Esophagus muscularis mucosa (tissue), 4 donors: ENCODE data around the gene PTPN7. TPM values are rescaled to one million over a fixed set of nuclear protein-coding genes. Genes with fewer than 3 reads are reported as not detected.

Experiments
- DNase-seq: peaks from one replicate; pipeline ENCODE4 v3.0.0-alpha.2; 2017; ENCODE audit errors: extremely low spot score
- H3K27ac ChIP-seq, 4 donors: fragments of 200-600 bp; sonication (generic); replicated peaks in 1 of 4; 1 replicate in 3 of 4; 2 replicates in 1 of 4; pipeline ENCODE4 v1.5.1; 2016 to 2019; ENCODE audit warnings: mild to moderate bottlenecking in 1 of 4
- H3K27me3 ChIP-seq, 4 donors: fragments of 200-600 bp; sonication (generic); one replicate each; pipeline versions ENCODE4 v1.5.1 to v1.6.0; 2016 to 2019
- H3K36me3 ChIP-seq, 4 donors: fragments of 200-600 bp; sonication (generic); one replicate each; pipeline ENCODE4 v1.5.1; 2016 to 2019
- H3K4me1 ChIP-seq, 4 donors: fragments of 200-600 bp; sonication (generic); one replicate each; pipeline ENCODE4 v1.5.1; 2016 to 2019
- H3K4me3 ChIP-seq, 4 donors: fragments of 200-600 bp; sonication (generic); 1 replicate in 2 of 4; 2 replicates in 2 of 4; pipeline ENCODE4 v1.5.1; 2016 to 2019; ENCODE audit warnings: mild to moderate bottlenecking in 4 of 4, moderate library complexity in 1 of 4
- H3K9me3 ChIP-seq, 4 donors: fragments of 200-600 bp; sonication (generic); 1 replicate in 3 of 4; 2 replicates in 1 of 4; pipeline ENCODE4 v1.5.1; 2016 to 2019
- EP300 ChIP-seq: sonication (generic); formaldehyde crosslinking; IDR thresholded peaks from one replicate; pipeline ENCODE4 v1.6.1; 2017; ENCODE audit warnings: antibody characterized with exemption
- POLR2A ChIP-seq: fragments of 450-650 bp; IDR thresholded peaks from one replicate; pipeline ENCODE4 v1.6.1; 2017; ENCODE audit warnings: antibody characterized with exemption, moderate library complexity, mild to moderate bottlenecking, low read depth
- POLR2AphosphoS5 ChIP-seq, 2 donors: sonication (generic); formaldehyde crosslinking; IDR thresholded peaks; one replicate each; pipeline ENCODE4 v1.6.1; 2017; ENCODE audit warnings: antibody characterized with exemption in 2 of 2
- WGBS: methylation state at CpG from one replicate; pipeline ENCODE4 v1.1.5; 2018; 5-methylcytosine and 5-hydroxymethylcytosine counted together
- intact Hi-C: fragments of 100-400 bp; cut with DNase I; formaldehyde crosslinking; loops from one replicate; pipeline ENCODE4 v1.15.1; 2023
- total RNA-seq, 4 donors: library from RNA; depleted of rRNA; stranded (reverse); fragments of >200 nt; gene quantifications; one replicate each; pipeline versions ENCODE4 v1.1.0 to v1.2.1, GENCODE V29; 2016
- TF ChIP-seq, protein P1 (sequence below), 3 experiments: fragments of 200-600 bp in 2 of 3; fragments of 450-650 bp in 1 of 3; sonication (generic) in 2 of 3; IDR thresholded peaks; one replicate each; pipeline ENCODE4 v1.5.1; 2017 to 2019; ENCODE audit warnings: antibody characterized with exemption in 3 of 3, mild to moderate bottlenecking in 2 of 3, moderate library complexity in 1 of 3

PTPN7 gene
- total RNA-seq, 4 donors from 2014 or later, result 0.78 to 2.5 (median 1.3) TPM

DNA sequence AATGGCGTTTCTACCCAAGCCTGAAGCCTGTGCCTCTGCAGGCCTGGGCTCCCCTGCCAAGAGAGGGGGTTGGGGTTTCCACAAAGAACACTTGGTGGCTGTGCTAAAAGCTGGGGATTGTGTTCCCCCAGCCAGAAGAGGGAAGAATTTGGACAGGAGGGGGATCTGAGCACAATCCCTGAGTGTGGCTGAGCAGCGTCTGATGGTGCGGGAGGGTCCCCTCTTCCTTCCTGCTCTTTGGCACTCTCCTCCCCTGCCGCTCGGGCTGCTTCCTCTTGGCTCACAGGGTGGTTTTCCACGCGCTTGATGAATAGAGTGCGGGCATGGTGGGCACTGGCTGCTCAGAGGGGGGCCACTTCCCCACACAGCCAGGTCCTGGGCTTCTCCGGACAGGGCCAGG lies 34.0 kb downstream of the PTPN7 start:
- H3K36me3 ChIP-seq, result no peaks in the 10 kb centered on the region
- no peaks in the 10 kb centered on the region for H3K9me3 ChIP-seq
- no peaks in the 10 kb centered on the region for H3K27me3 ChIP-seq
- H3K4me1 ChIP-seq, result peaks cover 14 to 38% (median 30%) of the 10 kb centered on the region in 4 donors
- DNase-seq, result no peak
- WGBS, result 46% methylated on average over 5 of the region's 9 CpGs
- no peak overlapping the region for H3K4me3 ChIP-seq
- H3K27ac ChIP-seq, result no peak overlapping the region
- TF ChIP-seq POLR2A (no peak), EP300 (no peak), POLR2AphosphoS5 (IDR thresholded peaks at IDR 0.05) (no peak)
- TF ChIP-seq, protein P1, sequence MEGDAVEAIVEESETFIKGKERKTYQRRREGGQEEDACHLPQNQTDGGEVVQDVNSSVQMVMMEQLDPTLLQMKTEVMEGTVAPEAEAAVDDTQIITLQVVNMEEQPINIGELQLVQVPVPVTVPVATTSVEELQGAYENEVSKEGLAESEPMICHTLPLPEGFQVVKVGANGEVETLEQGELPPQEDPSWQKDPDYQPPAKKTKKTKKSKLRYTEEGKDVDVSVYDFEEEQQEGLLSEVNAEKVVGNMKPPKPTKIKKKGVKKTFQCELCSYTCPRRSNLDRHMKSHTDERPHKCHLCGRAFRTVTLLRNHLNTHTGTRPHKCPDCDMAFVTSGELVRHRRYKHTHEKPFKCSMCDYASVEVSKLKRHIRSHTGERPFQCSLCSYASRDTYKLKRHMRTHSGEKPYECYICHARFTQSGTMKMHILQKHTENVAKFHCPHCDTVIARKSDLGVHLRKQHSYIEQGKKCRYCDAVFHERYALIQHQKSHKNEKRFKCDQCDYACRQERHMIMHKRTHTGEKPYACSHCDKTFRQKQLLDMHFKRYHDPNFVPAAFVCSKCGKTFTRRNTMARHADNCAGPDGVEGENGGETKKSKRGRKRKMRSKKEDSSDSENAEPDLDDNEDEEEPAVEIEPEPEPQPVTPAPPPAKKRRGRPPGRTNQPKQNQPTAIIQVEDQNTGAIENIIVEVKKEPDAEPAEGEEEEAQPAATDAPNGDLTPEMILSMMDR (IDR thresholded peaks at IDR 0.05), result no peak
- intact Hi-C loops, result no loop called here

GRCh38 chr1:202125611-202126010 lies 34.8 kb downstream of the PTPN7 start:
- Histone ChIP-seq H3K9me3 (no peaks in the 10 kb centered on the region), H3K27ac (no peak overlapping the region), H3K4me3 (no peak overlapping the region), H3K27me3 (no peaks in the 10 kb centered on the region), H3K36me3 (no peaks in the 10 kb centered on the region), H3K4me1 (peaks cover 9 to 30% (median 22%) of the 10 kb centered on the region in 4 donors)
- intact Hi-C loops, result no loop called here
- 94% methylated on average over 8 of the region's 8 CpGs for WGBS
- DNase-seq, result no peak
- TF ChIP-seq EP300 (no peak), POLR2AphosphoS5 (IDR thresholded peaks at IDR 0.05) (no peak), POLR2A (no peak)
- TF ChIP-seq, protein P1 (IDR thresholded peaks at IDR 0.05), result no peak

DNA sequence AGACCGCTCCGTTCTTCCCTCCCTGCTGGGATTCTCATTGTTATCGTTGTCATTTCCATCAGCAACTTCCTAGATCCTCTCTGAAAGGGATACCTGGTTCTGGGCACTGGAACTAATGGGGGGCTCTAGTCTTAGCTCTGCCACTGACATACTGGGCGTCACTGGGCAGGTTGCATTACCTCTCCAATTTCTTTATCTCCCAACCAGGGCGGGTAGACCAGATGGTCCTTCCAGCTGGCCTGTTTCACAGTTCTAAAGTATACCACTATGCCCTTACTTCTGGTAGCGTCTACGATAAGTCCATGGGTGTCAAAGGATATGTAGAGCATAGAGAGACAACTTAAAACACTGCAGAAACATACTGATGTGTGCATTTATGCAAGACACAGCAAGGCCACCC lies 36.3 kb downstream of the PTPN7 start:
- Histone ChIP-seq H3K4me1 (peaks cover 5 to 17% (median 9%) of the 10 kb centered on the region in 4 donors), H3K27me3 (no peaks in the 10 kb centered on the region), H3K27ac (no peak overlapping the region), H3K36me3 (no peaks in the 10 kb centered on the region), H3K9me3 (no peaks in the 10 kb centered on the region), H3K4me3 (no peak overlapping the region)
- TF ChIP-seq, protein P1 (IDR thresholded peaks at IDR 0.05), result no peak
- TF ChIP-seq POLR2A (no peak), EP300 (no peak), POLR2AphosphoS5 (IDR thresholded peaks at IDR 0.05) (no peak)
- WGBS, result 86% methylated on average over 7 of the region's 7 CpGs
- intact Hi-C loops, result no loop called here
- no peak for DNase-seq

- H3K27me3 ChIP-seq, result no peaks in the 10 kb centered on the region
- no peak for TF ChIP-seq EP300
- no peak for TF ChIP-seq POLR2A
- TF ChIP-seq, protein P1 (IDR thresholded peaks at IDR 0.05), result no peak
- no peak for TF ChIP-seq POLR2AphosphoS5 (IDR thresholded peaks at IDR 0.05)
- DNase-seq, result no peak
- no peaks in the 10 kb centered on the region for H3K36me3 ChIP-seq
- peaks cover 5 to 14% (median 11%) of the 10 kb centered on the region in 4 donors for H3K4me1 ChIP-seq
- intact Hi-C loops, result no loop called here
- no peaks in the 10 kb centered on the region for H3K9me3 ChIP-seq
- H3K4me3 ChIP-seq, result no peak overlapping the region
- 88% methylated on average over 10 of the region's 10 CpGs for WGBS
- no peak overlapping the region for H3K27ac ChIP-seq
Measured at GRCh38 chr1:202123336-202123813, 37.0 kb downstream of the PTPN7 start.
